ENCODE data around the gene ENTPD2.

DNA sequence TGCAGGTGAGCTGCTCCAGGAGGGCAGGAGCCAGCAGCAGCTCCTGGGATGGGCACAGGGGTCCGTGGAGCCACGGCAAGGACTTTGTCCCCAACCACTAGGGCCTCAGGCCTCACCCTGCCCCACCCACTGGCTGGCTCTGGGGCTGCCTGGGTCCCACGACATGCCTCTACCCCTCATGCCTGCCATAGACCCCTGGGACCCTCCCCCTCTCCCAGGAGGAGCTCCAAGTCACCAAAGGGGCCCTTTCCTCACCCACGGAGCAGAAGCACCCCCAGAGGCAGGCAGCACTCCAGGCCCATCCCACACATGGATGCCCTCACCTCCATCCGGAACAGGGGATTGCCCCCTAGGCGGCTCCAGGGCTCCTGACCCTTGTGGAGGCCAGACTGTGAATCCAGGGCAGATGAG is 32.3 kb downstream of the ENTPD2 start:
- TF ChIP-seq CTCF (IDR thresholded peaks at IDR 0.05; ENCODE audit: low read depth, low read length, missing input control) = no peak
- TF ChIP-seq TAF1 (conservative IDR thresholded peaks at IDR 0.05) = no peak
- TF ChIP-seq REST (IDR thresholded peaks at IDR 0.05) = no peak
- no peak for TF ChIP-seq MAX (IDR thresholded peaks at IDR 0.05)
- TF ChIP-seq FOXA1 (IDR thresholded peaks at IDR 0.05) = no peak
- TF ChIP-seq GABPA (IDR thresholded peaks at IDR 0.05 in 1 of 2, conservative IDR thresholded peaks at IDR 0.05 in 1 of 2) = no peak
- TF ChIP-seq EGR1 (IDR thresholded peaks at IDR 0.05; ENCODE audit: low read depth in 2 of 2) = no peak
- no peak for TF ChIP-seq RAD21 (IDR thresholded peaks at IDR 0.05)
- no peak for TF ChIP-seq SP1 (IDR thresholded peaks at IDR 0.05)
- TF ChIP-seq, protein P1, sequence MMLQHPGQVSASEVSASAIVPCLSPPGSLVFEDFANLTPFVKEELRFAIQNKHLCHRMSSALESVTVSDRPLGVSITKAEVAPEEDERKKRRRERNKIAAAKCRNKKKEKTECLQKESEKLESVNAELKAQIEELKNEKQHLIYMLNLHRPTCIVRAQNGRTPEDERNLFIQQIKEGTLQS (IDR thresholded peaks at IDR 0.05) = no peak
- TF ChIP-seq YY1 (IDR thresholded peaks at IDR 0.05) = no peak
- no peak for TF ChIP-seq JUND (IDR thresholded peaks at IDR 0.05)
